HG03457 (cell line): ENCODE measurements around the gene TMEM235.
"Not testable (repeated sequence)": the region's sequence is repeated elsewhere in the genome, so short reads cannot be mapped to it uniquely, and the experiment has no call there.

Experiments used
- ATAC-seq: cut with Tn5 transposase; IDR thresholded peaks from one replicate; pipeline ENCODE4 v1.9.1; 2021; ENCODE audit warnings: moderate number of reproducible peaks; ENCODE audit not compliant: unreplicated experiment

Gene TMEM235

DNA sequence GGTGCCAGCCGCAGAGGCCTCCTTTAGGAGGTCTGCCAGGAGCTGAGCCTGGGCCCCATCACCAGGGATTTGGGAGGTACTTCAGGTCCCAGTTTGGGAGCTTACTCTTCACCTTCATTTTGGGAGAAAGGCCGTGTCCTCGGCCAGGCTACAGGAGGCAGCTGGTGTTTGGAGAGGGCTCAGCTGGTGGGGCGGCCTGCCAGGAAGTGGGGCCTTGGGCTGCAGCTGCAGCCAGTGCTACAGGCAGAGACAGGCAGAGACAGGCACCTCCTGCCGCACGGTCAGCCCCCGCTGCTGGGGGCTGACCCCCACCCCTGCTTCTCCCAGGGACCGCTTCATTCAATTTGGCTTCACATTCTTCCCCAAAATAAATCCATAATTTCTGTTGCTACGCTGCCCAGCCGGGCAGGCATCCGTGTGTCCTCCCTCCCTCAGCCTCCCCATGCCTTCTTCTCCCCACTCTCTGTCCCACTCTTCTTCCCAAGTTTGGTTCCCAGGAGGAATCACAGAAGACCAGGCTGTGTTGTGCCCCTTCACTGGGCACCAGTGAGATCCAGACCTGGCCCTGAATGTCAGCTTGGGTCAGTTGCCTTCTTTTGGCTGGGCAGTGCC, 6.1 kb downstream of the TMEM235 start:
- no peak for ATAC-seq

- no peak for ATAC-seq
Observed at GRCh38 chr17:78238823-78239488, 7.5 kb downstream of the TMEM235 start.

GRCh38 chr17:78239489-78239931, 8.1 kb downstream of the TMEM235 start:
- no peak for ATAC-seq

DNA sequence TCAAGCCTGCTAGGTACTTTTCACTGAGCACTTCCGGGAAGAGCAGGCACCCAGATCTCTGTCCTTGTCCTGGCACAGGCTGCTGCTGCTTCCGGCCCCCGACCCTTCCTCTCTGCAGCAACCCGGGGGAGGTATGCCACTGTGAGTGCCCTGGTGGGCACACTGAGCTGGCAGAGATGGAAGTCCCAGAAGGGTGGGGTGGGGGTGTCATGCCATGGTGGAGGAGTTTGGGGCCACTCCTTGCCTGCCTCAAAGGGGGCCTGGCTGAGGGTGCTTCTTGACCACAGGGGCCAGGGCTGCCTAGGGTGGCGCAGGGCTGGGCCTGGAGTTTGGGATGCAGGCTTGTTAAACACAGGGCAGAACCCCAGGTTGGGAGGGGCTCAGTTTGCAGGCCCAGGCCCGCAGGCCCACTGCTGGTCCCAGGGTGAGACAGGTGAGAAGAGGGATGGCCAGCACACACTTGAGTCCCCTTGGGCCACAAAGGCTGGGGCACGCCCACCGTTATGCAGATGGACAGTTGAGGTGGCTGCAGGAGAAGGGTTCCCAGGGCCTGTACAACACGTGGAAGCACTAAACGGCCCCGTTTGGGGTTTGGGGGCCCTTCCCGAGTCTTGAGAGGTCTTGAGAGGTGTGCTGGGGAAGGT, 8.7 kb downstream of the TMEM235 start:
- no peak for ATAC-seq

GRCh38 chr17:78240839-78241238, 9.4 kb downstream of the TMEM235 start:
- no peak for ATAC-seq

DNA sequence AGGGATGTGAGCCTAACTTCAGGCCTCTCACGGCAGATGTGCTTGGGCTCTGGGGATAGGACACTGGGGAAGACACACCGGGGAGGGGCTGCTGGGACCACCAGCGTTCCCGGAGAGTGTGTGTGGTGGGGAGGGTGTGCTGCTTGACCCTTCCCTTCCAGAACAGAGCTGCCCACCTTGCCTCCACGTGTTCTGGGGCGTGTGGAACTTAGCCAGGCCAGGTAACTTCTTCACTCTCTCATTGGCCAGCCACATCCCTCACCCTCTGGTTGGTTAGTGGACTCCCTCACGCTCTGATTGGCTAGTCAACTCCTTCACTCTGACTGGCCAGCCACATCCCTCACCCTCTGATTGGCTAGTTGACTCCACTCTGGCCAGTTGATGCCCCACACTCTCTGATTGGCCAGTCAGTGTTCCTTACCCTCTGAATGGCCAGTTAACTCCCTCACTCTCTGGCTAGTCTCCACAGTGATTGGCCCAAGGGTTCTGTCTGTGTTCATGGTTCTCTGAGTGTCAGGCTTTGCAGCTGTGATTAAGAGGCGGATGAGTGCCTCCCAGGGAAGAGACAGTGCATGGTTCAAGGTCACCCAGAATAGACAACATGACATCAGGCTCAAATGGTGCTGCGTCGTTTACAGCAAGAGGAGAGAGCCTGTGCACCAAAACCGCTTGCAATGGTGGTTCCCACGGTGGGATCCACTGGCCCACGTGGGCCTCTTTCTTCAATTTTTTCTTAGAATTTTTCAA, 10.0 kb downstream of the TMEM235 start:
- ATAC-seq, result no peak

- no peak for ATAC-seq
Observed at GRCh38 chr17:78242024-78242742, 10.8 kb downstream of the TMEM235 start.

GRCh38 chr17:78247304-78247703, 15.9 kb downstream of the TMEM235 start:
- no peak for ATAC-seq

DNA sequence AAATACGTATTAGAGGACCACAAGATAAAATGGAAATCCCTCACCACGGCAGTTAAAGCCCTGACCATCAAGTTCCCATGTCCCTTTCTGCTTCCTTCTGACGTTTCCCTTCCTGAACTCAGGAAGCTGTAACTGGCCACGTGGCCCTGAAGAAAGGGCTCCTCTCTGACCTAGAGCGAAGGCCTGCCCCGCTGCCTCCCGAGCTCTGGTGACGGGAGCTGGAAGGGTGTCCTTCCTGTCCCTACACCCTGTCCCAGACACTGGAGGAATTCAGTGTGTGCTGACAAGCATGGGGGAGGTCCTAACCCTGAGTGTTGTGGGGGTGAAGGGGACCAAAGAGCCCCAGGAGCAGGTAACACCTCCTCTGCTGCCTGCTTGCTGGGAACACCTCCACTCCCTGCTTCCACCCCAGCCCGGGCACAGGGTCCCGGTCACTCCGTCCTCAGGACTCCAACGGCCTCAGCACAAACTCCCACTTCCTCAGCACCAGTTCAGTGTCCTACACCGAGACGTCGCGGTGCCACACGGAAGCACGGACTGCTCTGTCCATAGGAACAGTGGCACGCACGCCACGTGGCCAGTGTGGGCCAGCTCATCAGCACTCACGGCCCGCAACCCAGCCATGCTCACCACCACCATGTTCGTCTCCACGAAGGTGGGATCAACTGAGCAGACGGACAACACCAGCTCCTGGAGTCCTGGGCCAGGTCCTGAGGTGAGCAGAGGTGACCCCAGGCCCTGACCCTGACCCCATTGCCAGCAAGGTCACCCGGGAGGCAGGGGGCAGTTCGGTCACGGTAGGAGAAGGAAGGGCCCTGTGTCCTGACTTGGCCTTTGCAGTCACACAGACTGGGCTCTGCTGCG, 16.9 kb downstream of the TMEM235 start:
- no peak for ATAC-seq

GRCh38 chr17:78249074-78249817, 17.8 kb downstream of the TMEM235 start:
- no peak for ATAC-seq

DNA sequence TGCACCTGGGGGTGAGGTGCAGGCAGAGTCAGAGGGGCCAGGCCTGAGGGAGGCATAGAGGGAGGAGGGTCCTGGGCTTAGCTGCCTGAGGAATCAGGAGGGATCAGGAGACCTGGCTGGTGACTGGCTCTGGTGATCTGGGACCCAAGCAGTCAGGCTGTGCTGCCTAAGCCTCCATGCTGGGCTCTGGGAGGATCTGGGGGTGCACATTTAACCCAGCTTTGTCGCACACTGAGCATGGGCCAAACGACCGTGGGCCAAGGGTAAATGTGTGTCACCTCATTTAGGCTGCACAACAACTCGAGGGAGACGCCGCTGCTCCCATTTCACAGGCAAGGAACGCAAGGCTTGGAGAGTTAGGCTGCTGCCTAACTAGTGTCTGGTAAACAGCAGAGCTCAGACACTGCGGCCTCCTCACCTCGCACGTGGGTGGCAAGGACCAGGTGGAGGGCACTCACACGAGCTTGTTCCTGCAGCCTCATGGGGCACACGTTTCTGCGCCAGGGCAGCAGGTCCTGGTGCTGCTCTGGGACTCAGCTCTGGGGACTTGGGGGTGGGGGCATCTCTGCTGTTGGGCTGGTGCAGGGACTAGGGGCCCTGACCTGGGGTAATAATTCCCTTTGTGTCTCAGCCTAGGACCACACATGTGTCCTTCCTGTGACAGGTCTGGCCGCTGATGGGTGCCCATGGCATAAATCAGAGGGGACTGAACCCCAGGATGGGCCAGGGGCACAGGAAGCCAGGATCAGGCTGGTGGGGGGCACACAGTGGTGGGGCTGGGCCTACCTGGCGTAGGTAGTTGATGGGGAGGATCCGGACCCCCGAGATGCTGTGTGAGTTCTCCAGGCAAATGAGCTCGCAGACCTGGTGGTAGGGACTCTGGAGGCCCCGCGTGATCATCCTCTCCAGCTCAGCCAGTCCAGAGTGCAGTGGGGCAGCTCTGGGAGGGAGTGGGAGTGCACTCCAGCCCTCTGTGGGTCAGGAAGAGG, 18.7 kb downstream of the TMEM235 start:
- no peak for ATAC-seq

GRCh38 chr17:78250891-78251772, 19.7 kb downstream of the TMEM235 start:
- ATAC-seq, result no peak

- ATAC-seq, result no peak
Observed at GRCh38 chr17:78251773-78252103, 20.3 kb downstream of the TMEM235 start.

DNA sequence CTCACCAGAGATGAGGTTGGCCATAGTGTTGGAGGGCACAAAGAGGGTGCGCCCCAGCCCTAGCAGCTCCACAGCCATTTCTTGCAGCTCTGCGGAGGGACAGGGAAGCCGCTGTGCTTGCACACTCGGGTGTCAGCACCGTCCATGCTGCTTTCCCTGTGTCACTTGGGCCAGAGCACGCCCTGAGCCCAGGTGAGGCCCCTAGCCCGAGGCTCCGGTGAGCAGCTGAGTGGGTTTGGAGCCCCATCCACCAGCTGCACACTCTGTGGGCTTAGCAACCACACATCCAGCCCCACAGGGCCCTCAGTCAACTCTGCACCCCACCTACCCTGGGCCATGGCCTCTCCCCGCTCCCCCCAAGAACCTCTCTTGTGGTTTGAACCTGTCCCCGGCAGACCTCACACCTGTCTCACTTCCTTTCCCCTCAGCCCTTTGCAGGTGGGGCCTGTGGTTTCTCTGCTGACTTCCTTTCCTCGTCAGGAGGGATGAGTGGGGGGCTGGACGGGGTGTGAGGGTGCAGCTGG, 20.7 kb downstream of the TMEM235 start:
- ATAC-seq, result no peak

DNA sequence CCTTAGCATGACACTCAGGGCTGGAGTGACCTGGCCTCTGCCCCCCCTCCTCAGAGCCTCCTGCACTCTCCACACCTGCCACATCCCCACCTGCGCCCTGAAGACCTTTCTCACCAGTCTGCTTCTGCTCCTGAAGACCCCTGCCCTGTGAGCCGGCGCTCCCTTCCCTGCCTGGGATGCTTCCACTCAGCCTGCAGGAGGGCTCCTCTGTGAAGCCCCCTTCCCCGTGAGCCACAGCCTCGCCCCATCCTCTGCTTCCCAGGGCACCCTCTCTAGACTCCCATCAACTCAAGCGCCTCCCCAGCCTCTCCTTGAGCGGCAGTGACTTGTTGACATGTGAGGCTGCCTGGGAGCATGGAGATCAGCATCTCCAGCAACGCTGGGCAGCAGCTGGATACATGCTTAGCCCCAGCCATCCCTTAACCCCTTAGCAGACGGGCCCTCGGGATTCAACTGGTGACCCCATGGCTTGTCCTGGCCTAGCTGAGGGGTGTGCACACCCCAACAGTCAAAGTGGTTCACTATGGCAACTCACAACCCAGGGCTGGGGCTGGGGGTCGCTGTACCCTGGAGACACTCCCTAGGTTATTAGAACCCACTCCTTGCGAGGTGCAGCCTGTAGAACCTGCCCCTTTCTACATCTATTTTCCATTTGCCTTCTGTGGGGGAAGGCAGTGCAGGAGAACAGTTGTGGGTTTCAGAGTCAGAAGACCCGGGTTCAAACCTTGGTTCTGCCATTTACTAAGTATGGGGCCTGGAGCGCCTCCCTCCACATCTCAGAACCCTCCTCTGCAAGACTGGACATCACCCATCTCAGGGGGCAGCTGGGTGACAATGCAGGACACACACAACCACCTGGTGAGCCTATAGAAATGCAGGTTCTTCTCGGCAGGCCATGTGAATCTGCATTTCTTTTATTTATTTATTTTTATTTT, 21.5 kb downstream of the TMEM235 start:
- ATAC-seq, result no peak

GRCh38 chr17:78253636-78253945, 22.2 kb downstream of the TMEM235 start:
- not testable (repeated sequence) for ATAC-seq
